Occipital lobe (tissue), 2 donors: ENCODE measurements around the gene SOCS7. TPM values are rescaled to one million over a fixed set of nuclear protein-coding genes. Genes with fewer than 3 reads are reported as not detected.
A peak's percentile ranks its signal among the peaks of the same experiment; 100 is the strongest.
"Not testable (repeated sequence)": the region's sequence is repeated elsewhere in the genome, so short reads cannot be mapped to it uniquely, and the experiment has no call there.

Experiments used
- DNase-seq: peaks from one replicate; lab custom pipeline; 2025; lab: John Stamatoyannopoulos, UW
- total RNA-seq: library from RNA; depleted of rRNA; stranded (reverse); fragments of >200 nt; gene quantifications from one replicate; pipeline ENCODE4 v1.2.3, GENCODE V29; 2014

SOCS7 gene
- total RNA-seq, 1 donor from 2014 or later: 59.4 TPM

- no peak for DNase-seq
These were observed 84.7 kb downstream of the SOCS7 start for GRCh38 chr17:38436386-38436785.

DNA sequence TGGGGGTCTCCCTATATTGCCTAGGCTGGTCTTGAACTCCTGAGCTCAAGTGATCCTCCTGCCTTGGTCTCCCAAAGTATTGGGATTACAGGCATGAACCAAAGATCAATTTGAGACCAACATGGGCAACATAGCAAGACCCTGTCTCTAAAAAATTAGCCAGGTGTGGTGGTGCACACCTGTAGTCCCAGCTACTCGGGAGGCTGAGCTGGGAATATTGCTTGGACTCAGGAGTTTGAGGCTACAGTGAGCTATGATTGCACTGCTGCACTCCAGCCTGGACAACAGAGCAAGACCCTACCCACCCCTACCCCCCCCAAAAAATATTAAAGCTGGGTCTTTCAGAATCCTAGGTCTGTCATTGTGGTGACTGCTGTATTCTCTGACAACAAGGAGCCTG lies 85.7 kb downstream of the SOCS7 start:
- DNase-seq: not testable (repeated sequence)

GRCh38 chr17:38439436-38439835 lies 87.8 kb downstream of the SOCS7 start:
- DNase-seq: no peak

- DNase-seq: no peak
These were observed 89.2 kb downstream of the SOCS7 start for GRCh38 chr17:38440614-38441397.

GRCh38 chr17:38441429-38442061 lies 89.9 kb downstream of the SOCS7 start:
- DNase-seq: no peak

GRCh38 chr17:38442548-38442947 lies 90.9 kb downstream of the SOCS7 start:
- no peak for DNase-seq

- DNase-seq: no peak
These were observed 91.8 kb downstream of the SOCS7 start for GRCh38 chr17:38443356-38444031.

DNA sequence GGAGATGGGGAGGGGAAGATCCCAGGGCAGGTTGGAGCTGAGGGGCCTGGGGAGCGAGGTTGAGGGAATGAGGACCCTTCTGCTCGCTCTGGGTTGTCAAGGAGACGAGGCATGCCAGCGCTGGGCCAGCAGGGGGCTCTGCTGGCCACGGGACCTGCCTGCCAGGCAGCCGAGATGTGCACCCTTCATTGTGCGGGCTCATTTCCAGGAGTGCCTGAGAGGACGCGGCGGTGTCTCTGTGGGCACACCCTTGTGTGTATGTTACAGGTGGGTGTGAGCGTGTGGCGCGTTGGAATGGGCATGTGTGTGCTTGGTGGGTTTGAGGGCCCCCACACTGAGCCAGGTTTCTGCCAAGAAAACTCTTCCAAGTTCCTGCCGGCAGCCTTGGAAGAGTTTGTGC lies 92.5 kb downstream of the SOCS7 start:
- peak; percentile 48 for DNase-seq

GRCh38 chr17:38447502-38448085 lies 96.0 kb downstream of the SOCS7 start:
- DNase-seq: no peak

GRCh38 chr17:38448208-38448771 lies 96.6 kb downstream of the SOCS7 start:
- no peak for DNase-seq

DNA sequence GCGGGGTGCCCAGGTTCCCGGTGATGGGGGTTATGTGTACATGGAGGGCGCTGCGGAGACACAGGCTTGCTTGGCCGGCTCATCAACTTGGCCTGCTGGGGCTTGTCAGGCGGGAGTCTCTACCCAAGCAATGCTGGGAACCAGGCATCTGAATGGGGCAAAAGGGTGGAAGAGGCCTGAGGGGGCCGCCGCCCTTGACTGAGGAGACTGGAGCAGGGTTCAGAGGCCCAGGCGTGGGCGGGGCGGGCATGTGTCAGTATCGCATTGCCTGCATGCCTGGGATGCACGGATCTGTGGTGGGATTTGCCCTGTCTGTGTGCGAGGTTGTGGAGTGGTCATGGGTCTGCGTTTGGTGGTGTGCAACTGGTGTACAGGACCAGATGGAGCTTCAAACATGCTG lies 97.7 kb downstream of the SOCS7 start:
- DNase-seq: no peak

- DNase-seq: no peak
These were observed 98.9 kb downstream of the SOCS7 start for GRCh38 chr17:38450557-38451029.

DNA sequence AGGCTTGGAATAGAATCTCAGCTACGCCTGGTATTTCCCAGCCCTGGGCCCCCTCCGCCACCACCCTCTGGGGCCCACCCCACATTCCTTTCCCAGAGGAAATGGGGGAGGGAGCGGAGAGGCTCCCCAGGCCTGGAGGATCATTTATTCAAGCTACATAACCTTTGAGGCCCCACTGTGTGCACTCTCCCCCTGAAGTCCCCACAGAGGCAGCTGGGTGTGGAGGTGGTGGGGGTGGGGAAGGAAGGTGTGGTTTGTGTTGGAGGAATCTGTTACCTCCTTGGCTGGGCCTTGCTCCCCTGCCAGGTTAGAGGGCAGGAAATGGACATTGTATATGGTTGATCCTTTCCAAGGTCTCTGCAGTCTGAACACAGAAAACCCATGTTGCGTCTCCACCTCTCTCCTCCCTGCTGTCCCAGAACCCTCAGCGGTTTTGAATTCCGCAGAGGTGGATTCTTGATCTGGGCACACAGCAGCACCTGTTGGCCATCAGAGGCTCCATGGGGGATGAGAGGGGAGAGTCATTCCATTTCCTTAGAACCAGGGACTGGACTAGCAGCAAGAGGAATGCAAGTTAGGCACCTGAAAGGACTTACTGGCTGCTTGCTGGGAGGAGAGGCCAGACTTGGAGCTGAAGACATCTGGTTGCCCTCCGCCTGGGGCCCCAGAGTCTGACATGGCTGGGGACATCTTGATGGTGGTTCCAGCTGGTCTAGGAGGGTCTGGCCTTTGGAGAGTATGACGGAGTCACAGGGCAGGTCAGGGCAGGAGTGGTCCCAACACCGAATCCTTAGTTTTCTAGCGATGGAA lies 99.6 kb downstream of the SOCS7 start:
- DNase-seq: no peak

- DNase-seq: peak; percentile 54
These were observed 100.3 kb downstream of the SOCS7 start for GRCh38 chr17:38451840-38452529.

DNA sequence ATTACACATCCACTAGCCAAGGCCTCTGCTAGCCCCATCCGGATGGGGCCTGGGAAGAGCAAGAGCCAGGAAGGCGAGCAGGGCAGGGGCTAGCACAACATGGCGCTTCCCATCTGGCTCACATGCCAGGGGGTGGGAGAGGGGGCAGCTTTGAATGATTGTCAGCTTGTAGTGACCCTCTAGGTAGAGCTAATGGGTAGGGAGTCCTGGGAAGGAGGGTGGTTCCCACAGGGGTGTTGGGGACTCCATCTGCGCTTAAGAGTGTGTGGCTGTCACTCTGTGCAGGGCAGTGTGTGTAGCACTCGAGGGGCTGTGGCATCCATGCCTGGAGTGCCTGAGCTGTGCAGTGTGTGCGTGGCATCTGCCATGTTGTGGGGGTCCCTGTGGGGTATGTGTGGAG lies 101.1 kb downstream of the SOCS7 start:
- no peak for DNase-seq

GRCh38 chr17:38453951-38454421 lies 102.3 kb downstream of the SOCS7 start:
- no peak for DNase-seq

DNA sequence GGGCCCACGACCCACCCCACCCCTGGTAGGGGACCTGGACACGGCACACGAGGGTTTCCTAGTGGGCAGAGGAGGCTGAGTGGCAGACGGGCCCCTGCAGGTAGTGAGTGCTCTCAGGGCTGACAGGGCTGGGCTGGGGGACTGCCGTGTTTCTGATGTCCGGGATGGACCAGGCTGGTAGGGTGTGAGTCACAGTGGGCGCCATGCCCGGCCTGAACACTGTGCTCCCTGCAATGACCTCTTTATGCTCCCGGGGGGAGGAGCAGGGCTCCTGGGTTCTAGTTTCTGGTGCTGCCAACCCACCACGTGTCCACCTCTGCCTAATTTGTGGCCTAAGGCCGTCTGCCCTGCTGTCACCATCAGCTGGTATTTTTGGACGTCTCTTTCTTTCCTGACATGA lies 102.9 kb downstream of the SOCS7 start:
- peak; percentile 87 for DNase-seq
